GM12878 (cell line): Measurements from ENCODE around the gene IFNG-AS1. TPM values are rescaled to one million over a fixed set of nuclear protein-coding genes. Genes with fewer than 3 reads are reported as not detected.

Source experiments
- ATAC-seq: fragments of 200-7000 bp; cut with Tn5 transposase; 3 replicates; pipeline ENCODE4 v1.9.1; 2020; ENCODE audit warnings: mild to moderate bottlenecking, moderate library complexity
- BruUV-seq: library from RNA; stranded (reverse); fragments of 400-500 nt; replicated peaks from 2 replicates; lab custom pipeline; 2021; lab: Mats Ljungman, UMichigan
- CTCF ChIA-PET: fragments of 300-600 bp; sonication (Branson Sonifier 250); formaldehyde crosslinking; extraction: SDS; loops from one replicate; lab custom pipeline; 2021; ENCODE audit warnings: inconsistent platforms; lab: Yijun Ruan, JAX
- POLR2A ChIA-PET: fragments of 350-600 bp; formaldehyde crosslinking; extraction: SDS; loops from one replicate; lab custom pipeline; 2021; ENCODE audit warnings: inconsistent platforms; lab: Charles Lee
- RAD21 ChIA-PET: fragments of 300-600 bp; sonication (Branson Sonifier 250); formaldehyde crosslinking; loops from one replicate; lab custom pipeline; 2023; ENCODE audit warnings: antibody characterized with exemption; ENCODE audit not compliant: unreplicated experiment; lab: Charles Lee
- SMC1A ChIA-PET: fragments of 300-600 bp; sonication (Branson Sonifier 250); formaldehyde crosslinking; loops from one replicate; lab custom pipeline; 2023; ENCODE audit not compliant: unreplicated experiment, uncharacterized antibody; lab: Charles Lee
- DNase-seq: peaks from one replicate; pipeline ENCODE4 v3.0.0-alpha.2; 2011; ENCODE audit warnings: low read depth, low spot score
- FAIRE-seq: peaks from 3 replicates; lab custom pipeline; 2011; peaks lifted over from hg19 to GRCh38; lab: Jason Lieb, UNC
- H2AFZ ChIP-seq: 2 replicates; pipeline ENCODE4 v1.6.0; 2011; ENCODE audit warnings: low read depth, low read length, control low read depth; ENCODE audit not compliant: control insufficient read depth
- H3K27ac ChIP-seq: 2 replicates; pipeline ENCODE4 v1.5.1; 2011; ENCODE audit warnings: control low read depth; ENCODE audit not compliant: control insufficient read depth, insufficient read depth
- H3K27me3 ChIP-seq, 2 experiments: replicated peaks in 1 of 2; 2 replicates each; pipeline versions ENCODE4 v1.6.0 to v1.6.1; 2011; ENCODE audit warnings: low read length in 1 of 2; ENCODE audit not compliant: control insufficient read depth in 2 of 2, insufficient read depth in 2 of 2
- H3K36me3 ChIP-seq, 2 experiments: 2 replicates each; pipeline ENCODE4 v1.5.1; 2011; ENCODE audit warnings: low read length in 1 of 2; ENCODE audit not compliant: control insufficient read depth in 2 of 2, insufficient read depth in 2 of 2
- H3K4me1 ChIP-seq: 2 replicates; pipeline ENCODE4 v1.6.1; 2011; ENCODE audit warnings: mild to moderate bottlenecking, low read length, moderate library complexity, mixed read lengths; ENCODE audit not compliant: control insufficient read depth, insufficient read depth
- H3K4me2 ChIP-seq: 2 replicates; pipeline ENCODE4 v1.6.0; 2011; ENCODE audit warnings: control low read depth; ENCODE audit not compliant: control insufficient read depth, insufficient read depth
- H3K4me3 ChIP-seq: fragments of 200-600 bp; sonication (generic); 2 replicates; pipeline ENCODE4 v1.5.1; 2016
- H3K79me2 ChIP-seq: 2 replicates; pipeline ENCODE4 v1.6.0; 2011; ENCODE audit warnings: low read length; ENCODE audit not compliant: control insufficient read depth, insufficient read depth
- H3K9ac ChIP-seq: 2 replicates; pipeline ENCODE4 v1.8.0; 2011; ENCODE audit warnings: low read length, control low read depth, mixed read lengths; ENCODE audit not compliant: control insufficient read depth, insufficient read depth
- H3K9me3 ChIP-seq: replicated peaks from 3 replicates; pipeline ENCODE4 v1.5.1; 2011; ENCODE audit warnings: mild to moderate bottlenecking, low read length; ENCODE audit not compliant: control insufficient read depth, insufficient read depth
- H4K20me1 ChIP-seq: 2 replicates; pipeline ENCODE4 v1.6.0; 2011; ENCODE audit not compliant: control insufficient read depth, insufficient read depth
- BACH1 ChIP-seq: fragments of 450-650 bp; IDR thresholded peaks from 2 replicates; pipeline ENCODE4 v1.6.1; 2017; ENCODE audit warnings: mild to moderate bottlenecking, borderline replicate concordance
- BHLHE40 ChIP-seq, 2 experiments: fragments of 450-650 bp in 1 of 2; IDR thresholded peaks; 2 replicates each; pipeline ENCODE4 v1.6.1; 2011 to 2017; ENCODE audit warnings: low read depth in 2 of 2, borderline replicate concordance in 1 of 2, improper control_type of control experiment in 1 of 2, low read length in 1 of 2, mild to moderate bottlenecking in 1 of 2
- BRCA1 ChIP-seq: IDR thresholded peaks from 2 replicates; pipeline ENCODE4 v1.6.1; 2011; ENCODE audit warnings: low read depth, low read length, improper control_type of control experiment
- CEBPB ChIP-seq, 2 experiments: fragments of 150-350 bp in 1 of 2; IDR thresholded peaks; 2 replicates each; pipeline ENCODE4 v1.6.1; 2012 to 2014; ENCODE audit warnings: low read depth in 2 of 2, low read length in 2 of 2, borderline replicate concordance in 1 of 2, inconsistent platforms in 1 of 2
- CREB1 ChIP-seq: IDR thresholded peaks from 2 replicates; pipeline ENCODE4 v1.6.1; 2012; ENCODE audit warnings: low read depth, mild to moderate bottlenecking, inconsistent platforms
- CREM ChIP-seq: IDR thresholded peaks from 2 replicates; pipeline ENCODE4 v1.6.1; 2014; ENCODE audit warnings: antibody characterized with exemption, low read depth
- CUX1 ChIP-seq: IDR thresholded peaks from 2 replicates; pipeline ENCODE4 v1.6.1; 2012; ENCODE audit warnings: improper control_type of control experiment, low read depth, low read length; ENCODE audit not compliant: insufficient replicate concordance
- MAX ChIP-seq: IDR thresholded peaks from 2 replicates; pipeline ENCODE4 v1.6.1; 2012; ENCODE audit warnings: low read depth, low read length, improper control_type of control experiment
- NBN ChIP-seq: fragments of 450-650 bp; IDR thresholded peaks from 2 replicates; pipeline ENCODE4 v1.6.1; 2016
- POLR2AphosphoS2 ChIP-seq: IDR thresholded peaks from 2 replicates; pipeline ENCODE4 v1.6.1; 2011; ENCODE audit warnings: low read depth, mild to moderate bottlenecking, low read length, improper control_type of control experiment, moderate library complexity
- RFX5 ChIP-seq: IDR thresholded peaks from 2 replicates; pipeline ENCODE4 v1.6.1; 2011; ENCODE audit warnings: low read depth, low read length, improper control_type of control experiment
- STAT1 ChIP-seq: fragments of 450-650 bp; conservative IDR thresholded peaks from 2 replicates; pipeline ENCODE4 v1.6.1; 2014; ENCODE audit warnings: antibody characterized with exemption, mild to moderate bottlenecking
- ZNF687 ChIP-seq: fragments of 450-650 bp; IDR thresholded peaks from 2 replicates; pipeline ENCODE4 v1.6.1; 2017; ENCODE audit warnings: mild to moderate bottlenecking, moderate library complexity
- WGBS: methylation state at CpG from one replicate; pipeline ENCODE4 v1.1.6; 2016; ENCODE audit warnings: low lambda C conversion rate; ENCODE audit not compliant: insufficient replicate concordance, insufficient coverage; ENCODE audit errors: missing lambda C conversion rate; 5-methylcytosine and 5-hydroxymethylcytosine counted together
- in situ Hi-C: fragments of 300-500 bp; cut with MboI; formaldehyde crosslinking; loops from 9 replicates; pipeline ENCODE4 v1.14.3; 2018; ENCODE audit warnings: mixed read lengths
- intact Hi-C: fragments of 100-400 bp; cut with micrococcal nuclease; formaldehyde crosslinking; loops from one replicate; pipeline ENCODE4 v1.14.2; 2022; ENCODE audit not compliant: unreplicated experiment
- polyA plus RNA-seq, 11 experiments: library from polyadenylated mRNA; depleted of rRNA in 4 of 11; unstranded in 6 of 11; stranded (reverse) in 5 of 11; fragments of >200 nt; fragmentation: Nextera tagmentation in 4 of 11; fragmentation: Illumina TruSeq in 1 of 11; extraction: Ambion mirVana in 4 of 11; extraction: Trizol in 1 of 11; gene quantifications; 1 replicate in 1 of 11; 2 replicates in 10 of 11; pipeline versions ENCODE4 v1.2.1 to v1.2.3, GENCODE V29; 2011 to 2016; ENCODE audit warnings: inconsistent platforms in 2 of 11, missing spikeins in 2 of 11, low read depth in 1 of 11
- total RNA-seq, 4 experiments: library from RNA; depleted of rRNA in 3 of 4; stranded (reverse); fragments of >200 nt in 3 of 4; fragmentation: Illumina TruSeq in 1 of 4; extraction: Trizol in 1 of 4; gene quantifications; 2 replicates each; pipeline versions ENCODE4 v1.2.1 to v1.2.3, GENCODE V29; 2013 to 2021
- TF ChIP-seq, protein P1 (sequence below): IDR thresholded peaks from 2 replicates; pipeline ENCODE4 v1.6.1; 2011; ENCODE audit warnings: low read depth, low read length, improper control_type of control experiment, borderline replicate concordance

Gene IFNG-AS1
- total and polyA plus RNA-seq, 10 of the 15 experiments (the other 5 are each of a cell fraction or from before 2014, with no cell fraction given): 0.40 to 1.9 (median 1.3) TPM

- DNase-seq: no peak
- Histone ChIP-seq H3K36me3 (no peaks in the 10 kb centered on the region), H3K9ac (no peak overlapping the region), H3K79me2 (no peaks in the 10 kb centered on the region), H3K9me3 (no peaks in the 10 kb centered on the region), H3K4me2 (no peak overlapping the region), H3K4me1 (no peaks in the 10 kb centered on the region), H4K20me1 (no peaks in the 10 kb centered on the region), H3K27me3 (no peaks in the 10 kb centered on the region), H2AFZ (no peak overlapping the region), H3K4me3 (no peak overlapping the region), H3K27ac (no peak overlapping the region)
- POLR2A ChIA-PET: interaction anchor here (1.4 kb wide), 1 partner anchor 10 kb away, joined by 3 read pairs; no protein-coding TSS in a partner anchor
- CTCF ChIA-PET: interaction anchor here (0.7 to 2.4 kb wide), 4 partner anchors 11 to 55 kb away, joined by 3 to 8 read pairs (median 4); partner anchors contain the start of gene IFNG-AS1
- 38% methylated on average over 4 of the region's 4 CpGs for WGBS
- RAD21 ChIA-PET: interaction anchor here (1.7 kb wide), 1 partner anchor 8 kb away, joined by 4 read pairs; no protein-coding TSS in a partner anchor
- SMC1A ChIA-PET: interaction anchor here (0.7 to 3.0 kb wide), 5 partner anchors 9 to 32 kb away, joined by 3 to 14 read pairs (median 3); partner anchors contain the start of gene IFNG-AS1
- no TSS peak for BruUV-seq
- no peak for ATAC-seq
- FAIRE-seq: no peak
- intact Hi-C loops: no loop called here
- in situ Hi-C loops: no loop called here
- no peak for TF ChIP-seq CUX1
- TF ChIP-seq MAX: no peak
- TF ChIP-seq ZNF687: no peak
- no peak for TF ChIP-seq STAT1
- TF ChIP-seq CREB1: no peak
- no peak for TF ChIP-seq CEBPB (IDR thresholded peaks at IDR 0.05; ENCODE audit: borderline replicate concordance in 1 of 2, low read depth in 2 of 2, low read length in 2 of 2)
- TF ChIP-seq POLR2AphosphoS2: no peak
- TF ChIP-seq RFX5: no peak
- TF ChIP-seq CREM: no peak
- TF ChIP-seq, protein P1, sequence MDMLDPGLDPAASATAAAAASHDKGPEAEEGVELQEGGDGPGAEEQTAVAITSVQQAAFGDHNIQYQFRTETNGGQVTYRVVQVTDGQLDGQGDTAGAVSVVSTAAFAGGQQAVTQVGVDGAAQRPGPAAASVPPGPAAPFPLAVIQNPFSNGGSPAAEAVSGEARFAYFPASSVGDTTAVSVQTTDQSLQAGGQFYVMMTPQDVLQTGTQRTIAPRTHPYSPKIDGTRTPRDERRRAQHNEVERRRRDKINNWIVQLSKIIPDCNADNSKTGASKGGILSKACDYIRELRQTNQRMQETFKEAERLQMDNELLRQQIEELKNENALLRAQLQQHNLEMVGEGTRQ: no peak
- no peak for TF ChIP-seq BRCA1
- TF ChIP-seq BHLHE40 (IDR thresholded peaks at IDR 0.05; ENCODE audit: borderline replicate concordance in 1 of 2, low read depth in 2 of 2, low read length in 1 of 2): no peak
- TF ChIP-seq BACH1: no peak
- TF ChIP-seq NBN: no peak
Measured at GRCh38 chr12:67957383-67957782, 31.9 kb upstream of the IFNG-AS1 start.
